T-cell (primary cell): Measurements from ENCODE around the gene PPP1R9A. TPM values are rescaled to one million over a fixed set of nuclear protein-coding genes. Genes with fewer than 3 reads are reported as not detected.

ENCODE experiments used
- ATAC-seq, 4 experiments: fragments of 200-7000 bp in 3 of 4; fragments of 150-1000 bp in 1 of 4; cut with Tn5 transposase; replicated peaks in 1 of 4; 1 replicate in 3 of 4; 2 replicates in 1 of 4; pipeline ENCODE4 v1.10.0; 2021; ENCODE audit warnings: moderate library complexity in 3 of 4, mild to moderate bottlenecking in 2 of 4, moderate number of reproducible peaks in 1 of 4
- CTCF ChIA-PET, 2 donors: fragments of 300-600 bp; sonication (Branson Sonifier 250); formaldehyde crosslinking; loops; one replicate each; lab custom pipeline; 2022; ENCODE audit warnings: antibody characterized with exemption in 2 of 2; lab: Charles Lee
- POLR2A ChIA-PET, 2 donors: fragments of 300-600 bp; sonication (Branson Sonifier 250); formaldehyde crosslinking; loops; one replicate each; lab custom pipeline; 2022; ENCODE audit warnings: antibody characterized with exemption in 2 of 2; lab: Charles Lee
- DNase-seq, 35 experiments: peaks; one replicate each; pipeline versions ENCODE4 v3.0.0 to v3.0.0-alpha.2; 2013 to 2023
- H3K27ac ChIP-seq: one replicate; pipeline ENCODE4 v1.5.1; 2013; ENCODE audit warnings: low read length
- H3K27me3 ChIP-seq, 2 experiments: replicated peaks in 1 of 2; 1 replicate in 1 of 2; 2 replicates in 1 of 2; pipeline versions ENCODE4 v1.6.1 to v1.7.0; 2013; ENCODE audit warnings: low read length in 1 of 2, mixed read lengths in 1 of 2; ENCODE audit not compliant: control insufficient read depth in 2 of 2, insufficient read depth in 2 of 2; ENCODE audit errors: extremely low read depth in 1 of 2
- H3K36me3 ChIP-seq, 2 donors: 1 replicate in 1 of 2; 2 replicates in 1 of 2; pipeline versions ENCODE4 v1.6.1 to v1.7.0; 2013; ENCODE audit warnings: low read length in 1 of 2; ENCODE audit not compliant: control insufficient read depth in 2 of 2, insufficient read depth in 1 of 2; ENCODE audit errors: extremely low read depth in 1 of 2
- H3K4me1 ChIP-seq, 2 experiments: 1 replicate in 1 of 2; 2 replicates in 1 of 2; pipeline versions ENCODE4 v1.6.1 to v1.7.0; 2013; ENCODE audit warnings: low read length in 2 of 2, mixed read lengths in 1 of 2; ENCODE audit not compliant: insufficient read depth in 2 of 2, control insufficient read depth in 1 of 2; ENCODE audit errors: extremely low read depth in 1 of 2
- H3K4me3 ChIP-seq, 2 donors: 1 replicate in 1 of 2; 2 replicates in 1 of 2; pipeline versions ENCODE4 v1.5.1 to v1.7.0; 2013; ENCODE audit warnings: mild to moderate bottlenecking in 2 of 2, low read length in 1 of 2, moderate library complexity in 1 of 2; ENCODE audit not compliant: control insufficient read depth in 1 of 2; ENCODE audit errors: extremely low read depth in 1 of 2
- H3K9me3 ChIP-seq: 2 replicates; pipeline ENCODE4 v1.7.0; 2013
- H3K27ac Mint-ChIP-seq, 2 donors: one replicate each; pipeline ENCODE4 v1.8.0; 2020 to 2021; ENCODE audit warnings: mild to moderate bottlenecking in 2 of 2, mixed read lengths in 2 of 2
- H3K27me3 Mint-ChIP-seq, 2 donors: one replicate each; pipeline ENCODE4 v1.8.0; 2021 to 2022; ENCODE audit warnings: mixed read lengths in 2 of 2
- H3K36me3 Mint-ChIP-seq: one replicate; pipeline ENCODE4 v1.8.0; 2021; ENCODE audit warnings: mixed read lengths
- H3K4me1 Mint-ChIP-seq, 3 donors: one replicate each; pipeline ENCODE4 v1.8.0; 2020 to 2022; ENCODE audit warnings: mixed read lengths in 3 of 3, mild to moderate bottlenecking in 1 of 3
- H3K4me3 Mint-ChIP-seq, 3 donors: one replicate each; pipeline ENCODE4 v1.8.0; 2020 to 2022; ENCODE audit warnings: mild to moderate bottlenecking in 3 of 3, mixed read lengths in 3 of 3, moderate library complexity in 3 of 3
- H3K9me3 Mint-ChIP-seq, 3 donors: one replicate each; pipeline ENCODE4 v1.8.0; 2020 to 2022; ENCODE audit warnings: mixed read lengths in 3 of 3
- WGBS: methylation state at CpG from one replicate; pipeline ENCODE4 v1.1.5; 2013; ENCODE audit warnings: missing lambda C conversion rate; ENCODE audit not compliant: insufficient coverage; 5-methylcytosine and 5-hydroxymethylcytosine counted together
- total RNA-seq, 35 experiments: library from RNA in 6 of 35; stranded (reverse) in 6 of 35; fragments of 120-200 nt in 1 of 35; gene quantifications; one replicate each; pipeline versions ENCODE4 v1.2.1 to v1.2.4 and lab custom pipeline; 2013 to 2026

PPP1R9A gene
- total RNA-seq = under 1 TPM in 3 of 5 donors, not detected in 2; 0.10 to 0.23 (median 0.13) TPM
- total RNA-seq (2013) = 0.20 TPM
- 0 to 1.4 (median 0.18) reads per million in 29 experiments for total RNA-seq (lab: John Stamatoyannopoulos, UW)

DNA sequence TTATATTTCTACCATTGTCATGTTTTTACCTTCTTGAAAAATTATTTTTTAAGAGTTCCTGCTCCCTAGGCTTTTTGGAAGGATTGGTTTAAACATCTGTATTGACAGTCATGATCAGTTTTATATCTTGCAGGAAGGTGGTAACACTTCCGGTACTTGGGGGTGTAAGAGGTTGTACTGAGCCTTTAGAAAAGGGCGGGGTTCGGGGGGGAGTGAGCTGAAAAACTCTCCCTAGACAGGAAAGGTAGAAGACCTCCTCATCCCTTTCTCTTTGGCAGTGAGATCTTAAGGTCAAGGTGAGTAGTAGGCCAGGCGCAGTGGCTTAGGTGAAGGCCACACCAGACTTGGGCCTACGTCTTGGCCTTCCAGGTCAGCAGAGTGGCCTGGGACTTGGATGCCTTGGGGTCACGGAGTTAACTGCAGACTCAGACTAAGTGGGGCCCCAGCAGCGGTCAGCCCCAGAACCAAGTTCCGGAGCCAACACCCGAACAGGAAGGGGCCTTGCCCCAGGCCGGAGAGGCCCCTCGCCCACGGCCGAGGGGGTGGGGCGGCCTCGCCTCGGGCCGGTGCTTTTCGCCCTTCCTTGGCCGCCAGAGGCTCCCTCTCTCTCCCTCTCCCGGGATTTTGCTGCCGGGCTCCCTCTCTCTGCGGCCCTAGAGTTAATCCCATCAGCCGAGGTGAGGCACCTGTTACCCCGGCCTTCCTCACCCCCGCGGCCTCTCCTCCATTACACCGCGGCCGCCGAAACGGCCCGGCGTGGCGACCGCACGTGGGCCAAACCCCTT lies at the start of gene PPP1R9A:
Gene PPP1R9A, plus strand, starts transcription at position 569 of the 785 bp plus-strand sequence. CDS start 2,520 bp downstream, outside the sequence.
- Histone ChIP-seq H3K27ac (no peak within 1 kb of the TSS), H3K9me3 (no peaks in the 10 kb centered on the region), H3K36me3 (no peaks in the 10 kb centered on the region), H3K4me3 (no peak within 1 kb of the TSS), H3K27me3 (peaks cover 2 to 16% of the 10 kb centered on the region in 2 experiments), H3K4me1 (peaks cover 0 to 2% of the 10 kb centered on the region in 2 experiments)
- DNase-seq (no peak), ATAC-seq (no peak)
- no peak within 1 kb of the TSS for H3K27ac Mint-ChIP-seq
- ChIA-PET POLR2A (no interaction called here), CTCF (no interaction called here)
- H3K4me1 Mint-ChIP-seq = peaks cover 6 to 15% (median 7%) of the 10 kb centered on the region in 3 donors
- peak within 1 kb of the TSS; percentile 13 to 48 (median 28) for H3K4me3 Mint-ChIP-seq
- H3K9me3 Mint-ChIP-seq = no peaks in the 10 kb centered on the region
- H3K27me3 Mint-ChIP-seq = peaks cover 37 to 44% of the 10 kb centered on the region in 2 donors
- no peaks in the 10 kb centered on the region for H3K36me3 Mint-ChIP-seq
- 15% methylated on average over 33 of the region's 36 CpGs for WGBS

DNA sequence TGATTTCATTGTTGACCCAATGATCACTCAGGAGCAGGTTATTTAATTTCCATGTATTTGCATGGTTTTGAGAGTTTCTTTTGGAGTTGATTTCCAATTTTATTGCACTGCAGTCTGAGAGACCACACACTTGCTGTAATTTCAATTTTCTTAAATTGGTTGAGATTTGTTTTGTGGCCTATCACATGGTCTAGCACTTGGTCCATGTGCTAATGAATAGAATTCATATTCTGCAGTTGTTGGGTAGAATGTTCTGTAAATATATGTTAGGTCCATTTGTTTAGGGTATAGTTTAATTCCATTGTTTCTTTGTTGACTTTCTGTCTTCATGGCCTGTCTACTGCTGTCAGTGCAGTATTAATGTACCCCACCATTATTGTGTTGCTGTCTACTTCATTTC lies 36.3 kb upstream of the PPP1R9A start:
- no peaks in the 10 kb centered on the region for H3K9me3 ChIP-seq
- Mint-ChIP-seq H3K4me3 (no peak overlapping the region), H3K27ac (no peak overlapping the region), H3K9me3 (peaks cover 0 to 3% (median 0%) of the 10 kb centered on the region in 3 donors), H3K27me3 (no peaks in the 10 kb centered on the region), H3K36me3 (no peaks in the 10 kb centered on the region), H3K4me1 (no peaks in the 10 kb centered on the region)
- ATAC-seq = no peak
- no peaks in the 10 kb centered on the region for H3K36me3 ChIP-seq
- no peak for DNase-seq
- H3K4me1 ChIP-seq = no peaks in the 10 kb centered on the region
- ChIA-PET POLR2A (no interaction called here), CTCF (interaction anchor here in 1 of 2 donors (0.6 to 0.7 kb wide), 2 partner anchors 606 to 1435 kb away, joined by 3 read pairs; no protein-coding TSS in a partner anchor)
- no peak overlapping the region for H3K27ac ChIP-seq
- H3K27me3 ChIP-seq = peaks cover 0 to 4% of the 10 kb centered on the region in 2 experiments
- H3K4me3 ChIP-seq = no peak overlapping the region

DNA sequence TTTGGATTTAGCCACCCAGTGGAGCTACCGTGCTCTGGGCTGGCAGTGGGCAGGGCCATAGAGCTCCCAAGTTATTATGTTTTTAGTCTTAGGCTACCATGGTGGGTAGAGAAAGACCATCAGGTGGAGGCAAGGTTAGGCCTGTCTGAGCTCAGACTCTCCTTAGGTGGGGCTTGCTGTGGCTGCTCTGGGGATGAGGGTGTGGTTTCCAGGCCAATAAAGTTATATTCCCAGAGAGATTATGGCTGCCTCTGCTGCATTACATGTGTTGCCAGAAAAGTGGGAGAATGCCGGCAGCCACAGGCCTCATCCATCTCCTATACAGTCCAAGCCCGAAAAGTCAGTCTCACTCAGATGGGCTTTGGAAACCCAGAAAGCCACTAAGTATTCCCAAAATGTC lies 34.2 kb upstream of the PPP1R9A start:
- ATAC-seq = no peak
- no peak overlapping the region for H3K4me3 Mint-ChIP-seq
- POLR2A ChIA-PET = no interaction called here

GRCh38 chr7:94874036-94874785 lies 33.2 kb upstream of the PPP1R9A start:
- peaks cover 0 to 4% of the 10 kb centered on the region in 2 experiments for H3K27me3 ChIP-seq
- WGBS = 63% methylated on average over 1 of the region's 5 CpGs
- CTCF ChIA-PET = no interaction called here
- H3K9me3 Mint-ChIP-seq = peaks cover 8 to 21% (median 10%) of the 10 kb centered on the region in 3 donors
- no peak overlapping the region for H3K27ac ChIP-seq
- H3K36me3 ChIP-seq = no peaks in the 10 kb centered on the region
- no peak for DNase-seq
- no peaks in the 10 kb centered on the region for H3K4me1 ChIP-seq
- no peaks in the 10 kb centered on the region for H3K27me3 Mint-ChIP-seq
- no peaks in the 10 kb centered on the region for H3K9me3 ChIP-seq
- no peak for ATAC-seq
- POLR2A ChIA-PET = no interaction called here
- H3K36me3 Mint-ChIP-seq = no peaks in the 10 kb centered on the region
- no peak overlapping the region for H3K4me3 ChIP-seq
- no peak overlapping the region for H3K27ac Mint-ChIP-seq
- H3K4me1 Mint-ChIP-seq = no peaks in the 10 kb centered on the region
- no peak overlapping the region for H3K4me3 Mint-ChIP-seq

More for the DNA sequence above, 34.2 kb upstream of the PPP1R9A start:
- Histone ChIP-seq H3K36me3 (no peaks in the 10 kb centered on the region), H3K4me3 (no peak overlapping the region), H3K9me3 (no peaks in the 10 kb centered on the region), H3K4me1 (no peaks in the 10 kb centered on the region), H3K27me3 (peaks cover 0 to 4% of the 10 kb centered on the region in 2 experiments), H3K27ac (no peak overlapping the region)
- 92% methylated on average over 1 of the region's 3 CpGs for WGBS
- no peaks in the 10 kb centered on the region for H3K4me1 Mint-ChIP-seq
- H3K27me3 Mint-ChIP-seq = no peaks in the 10 kb centered on the region
- DNase-seq = no peak
- no peak overlapping the region for H3K27ac Mint-ChIP-seq
- H3K9me3 Mint-ChIP-seq = peaks cover 6 to 17% (median 8%) of the 10 kb centered on the region in 3 donors
- CTCF ChIA-PET = no interaction called here
- no peaks in the 10 kb centered on the region for H3K36me3 Mint-ChIP-seq

- Mint-ChIP-seq H3K4me3 (no peak overlapping the region), H3K36me3 (no peaks in the 10 kb centered on the region), H3K4me1 (no peaks in the 10 kb centered on the region), H3K9me3 (peaks cover 8 to 21% (median 10%) of the 10 kb centered on the region in 3 donors), H3K27me3 (no peaks in the 10 kb centered on the region), H3K27ac (no peak overlapping the region)
- ChIA-PET CTCF (no interaction called here), POLR2A (no interaction called here)
- Histone ChIP-seq H3K27ac (no peak overlapping the region), H3K27me3 (peaks cover 0 to 4% of the 10 kb centered on the region in 2 experiments), H3K36me3 (no peaks in the 10 kb centered on the region), H3K4me1 (no peaks in the 10 kb centered on the region), H3K4me3 (no peak overlapping the region), H3K9me3 (no peaks in the 10 kb centered on the region)
- no peak for DNase-seq
- ATAC-seq = no peak
Observed at GRCh38 chr7:94875201-94875600, 32.2 kb upstream of the PPP1R9A start.

DNA sequence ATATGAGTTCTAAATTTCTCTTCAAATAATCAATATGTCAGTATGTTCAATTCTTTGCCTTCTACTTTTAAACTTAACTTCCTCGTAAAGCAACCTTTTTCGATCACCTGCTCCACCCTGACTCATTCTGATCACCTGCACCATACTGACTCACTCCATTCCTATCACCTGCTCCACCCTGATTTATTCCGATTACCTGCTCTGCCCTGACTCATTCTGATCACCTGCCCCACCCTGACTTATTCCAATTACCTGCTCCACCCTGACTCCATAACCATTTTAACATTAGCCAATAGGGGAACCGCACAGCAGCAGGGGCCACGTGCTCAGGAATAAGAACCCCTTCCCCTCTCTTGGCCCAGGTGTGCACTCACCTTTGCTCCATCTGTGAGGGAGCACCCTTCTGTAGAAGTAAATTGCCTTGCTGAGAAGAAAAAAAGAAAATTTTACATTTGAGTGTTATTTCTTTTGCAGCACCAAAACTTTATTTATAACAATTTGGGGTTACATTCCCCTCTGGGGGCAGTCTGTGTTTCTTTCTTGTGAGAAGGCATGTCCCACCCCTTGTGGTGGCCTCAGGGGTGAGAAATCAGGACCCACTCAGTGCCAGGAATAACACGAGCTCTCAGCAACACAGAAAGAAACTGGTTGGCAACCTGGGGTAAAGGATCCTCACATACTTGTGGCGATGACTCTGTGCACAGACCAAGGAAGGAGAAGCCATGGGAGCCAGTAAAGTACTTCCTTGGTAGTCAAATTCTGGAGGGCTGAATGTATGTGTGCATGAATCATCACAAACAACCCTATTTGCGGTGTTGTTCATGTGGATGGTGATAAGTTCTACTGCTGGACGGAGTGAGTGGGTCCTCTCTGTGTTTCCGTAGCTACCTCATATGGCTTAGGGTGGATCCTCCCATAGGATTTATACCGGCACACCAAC lies 29.4 kb upstream of the PPP1R9A start:
- H3K36me3 Mint-ChIP-seq = no peaks in the 10 kb centered on the region
- Histone ChIP-seq H3K4me3 (no peak overlapping the region), H3K4me1 (no peaks in the 10 kb centered on the region), H3K36me3 (no peaks in the 10 kb centered on the region), H3K27ac (no peak overlapping the region), H3K27me3 (peaks cover 0 to 4% of the 10 kb centered on the region in 2 experiments), H3K9me3 (no peaks in the 10 kb centered on the region)
- no peaks in the 10 kb centered on the region for H3K4me1 Mint-ChIP-seq
- DNase-seq (no peak), ATAC-seq (no peak)
- CTCF ChIA-PET = no interaction called here
- POLR2A ChIA-PET = no interaction called here
- H3K4me3 Mint-ChIP-seq = no peak overlapping the region
- H3K27ac Mint-ChIP-seq = no peak overlapping the region
- H3K27me3 Mint-ChIP-seq = no peaks in the 10 kb centered on the region
- 69% methylated on average over 5 of the region's 11 CpGs for WGBS
- peaks cover 8 to 21% (median 10%) of the 10 kb centered on the region in 3 donors for H3K9me3 Mint-ChIP-seq
